Hippocampal formation (tissue), 2 donors: Measurements from ENCODE around the gene MDN1.
"Not testable (repeated sequence)": the region's sequence is repeated elsewhere in the genome, so short reads cannot be mapped to it uniquely, and the experiment has no call there.

Source experiments
- DNase-seq, 2 donors: peaks; one replicate each; lab custom pipeline; 2025; lab: John Stamatoyannopoulos, UW

Gene MDN1

GRCh38 chr6:89819336-89820130, at the start of gene MDN1:
MDN1 (minus strand) TSS chr6:89819794; CDS start chr6:89819607, 187 bp downstream.
- DNase-seq = peak; percentile 82 to 95

- DNase-seq = no peak
These were observed 46.6 kb upstream of the MDN1 start for GRCh38 chr6:89866024-89866678.

GRCh38 chr6:89862698-89863097, 43.1 kb upstream of the MDN1 start:
- no peak for DNase-seq

GRCh38 chr6:89862273-89862672, 42.7 kb upstream of the MDN1 start:
- DNase-seq = no peak

GRCh38 chr6:89859744-89860143, 40.1 kb upstream of the MDN1 start:
- no peak for DNase-seq

- DNase-seq = no peak
These were observed 38.4 kb upstream of the MDN1 start for GRCh38 chr6:89858041-89858440.

- DNase-seq = no peak
These were observed 33.5 kb upstream of the MDN1 start for GRCh38 chr6:89853068-89853467.

GRCh38 chr6:89847513-89847912, 27.9 kb upstream of the MDN1 start:
- not testable (repeated sequence) for DNase-seq

- DNase-seq = no peak
These were observed 23.5 kb upstream of the MDN1 start for GRCh38 chr6:89843070-89843469.

GRCh38 chr6:89842228-89842627, 22.6 kb upstream of the MDN1 start:
- DNase-seq = no peak

- no peak for DNase-seq
These were observed 20.9 kb upstream of the MDN1 start for GRCh38 chr6:89840538-89840937.

GRCh38 chr6:89836639-89837222, 17.1 kb upstream of the MDN1 start:
- DNase-seq = no peak

- DNase-seq = no peak
These were observed 15.5 kb upstream of the MDN1 start for GRCh38 chr6:89834884-89835792.

- DNase-seq = no peak
These were observed 10.7 kb upstream of the MDN1 start for GRCh38 chr6:89830170-89830809.

- peak; percentile 86 to 95 for DNase-seq
These were observed 10.0 kb upstream of the MDN1 start, which contains the start of gene CASP8AP2 for GRCh38 chr6:89829472-89830169. CASP8AP2 (plus strand) TSS chr6:89829880.

- no peak for DNase-seq
These were observed 9.4 kb upstream of the MDN1 start for GRCh38 chr6:89828988-89829471.

GRCh38 chr6:89828475-89828987, 8.9 kb upstream of the MDN1 start:
- DNase-seq = not testable (repeated sequence)

GRCh38 chr6:89826029-89826528, 6.5 kb upstream of the MDN1 start:
- DNase-seq = no peak

GRCh38 chr6:89818977-89819335, 638 bp downstream of the MDN1 start:
- no peak for DNase-seq

GRCh38 chr6:89817481-89817880, 2.1 kb downstream of the MDN1 start:
- DNase-seq = no peak
